ENCODE measurements around the gene ZNF444. TPM values are rescaled to one million over a fixed set of nuclear protein-coding genes. Genes with fewer than 3 reads are reported as not detected.

ZNF444 gene
- total and polyA plus RNA-seq, 2 of the 4 experiments (the other 2 are of a cell fraction): 2.5 to 20.3 TPM

GRCh38 chr19:56131651-56132050 is 9.4 kb upstream of the ZNF444 start:
- ChIA-PET CTCF (interaction anchor here (0.6 kb wide), 1 partner anchor 122 kb away, joined by 5 read pairs; no protein-coding TSS in a partner anchor), POLR2A (ENCODE audit: unreplicated experiment) (no interaction called here)
- H3K4me1 ChIP-seq (ENCODE audit: control insufficient read depth, insufficient read depth, low read length): peaks cover 11% of the 10 kb centered on the region; the same call in 1 of the 2 replicates
- no peak overlapping the region; the same call in 1 of the 2 replicates for H3K14ac ChIP-seq (replicated peaks; ENCODE audit: low read depth, low read length)
- no peak overlapping the region for H3K4me2 ChIP-seq (ENCODE audit: low read depth, low read length)
- H2BK15ac ChIP-seq (ENCODE audit: low read depth, low read length): no peak overlapping the region
- in situ Hi-C loops (cut with MboI; ENCODE audit: low sequenced_read_pairs) (loop anchor here (25.0 kb wide), 2 partner anchors 444 to 1669 kb away; partner anchors contain the start of genes CDC42EP5, EPN1 and LENG9), dilution Hi-C loops (cut with HindIII; ENCODE audit: low sequenced_read_pairs, unreplicated experiment) (no loop called here), intact Hi-C loops (cut with micrococcal nuclease) (no loop called here)
- H2AK9ac ChIP-seq (replicated peaks; ENCODE audit: low read depth, low read length, poor library complexity): no peak overlapping the region
- H3K9me1 ChIP-seq (ENCODE audit: insufficient read depth, low read length): no peaks in the 10 kb centered on the region; the same call in 1 of the 2 replicates
- ATAC-seq (ENCODE audit: low read depth): no peak
- TF ChIP-seq CHD1 (IDR thresholded peaks at IDR 0.05; ENCODE audit: low read depth, low read length) (no peak), RAD21 (IDR thresholded peaks at IDR 0.05; ENCODE audit: low read length) (no peak), POLR2A (IDR thresholded peaks at IDR 0.05; ENCODE audit: low read depth, low read length) (no peak), SMC3 (IDR thresholded peaks at IDR 0.05; ENCODE audit: low read depth, low read length) (no peak), CTCF (conservative IDR thresholded peaks at IDR 0.05; ENCODE audit: low read depth, low read length) (no peak), MAFK (IDR thresholded peaks at IDR 0.05; ENCODE audit: low read depth, low read length) (no peak), MXI1 (IDR thresholded peaks at IDR 0.05; ENCODE audit: borderline replicate concordance, low read depth, low read length) (no peak), ELK1 (IDR thresholded peaks at IDR 0.05; ENCODE audit: borderline replicate concordance, low read depth, low read length) (no peak), RFX5 (IDR thresholded peaks at IDR 0.05; ENCODE audit: low read depth, low read length) (no peak), MAZ (IDR thresholded peaks at IDR 0.05; ENCODE audit: borderline replicate concordance, low read depth, low read length) (no peak), BHLHE40 (IDR thresholded peaks at IDR 0.05; ENCODE audit: low read depth, low read length) (no peak), NFE2L2 (IDR thresholded peaks at IDR 0.05; ENCODE audit: low read depth, low read length) (no peak), FOS (IDR thresholded peaks at IDR 0.05; ENCODE audit: low read depth, low read length) (no peak), CEBPB (IDR thresholded peaks at IDR 0.05; ENCODE audit: low read depth, low read length) (no peak)
- TF ChIP-seq, protein P1, sequence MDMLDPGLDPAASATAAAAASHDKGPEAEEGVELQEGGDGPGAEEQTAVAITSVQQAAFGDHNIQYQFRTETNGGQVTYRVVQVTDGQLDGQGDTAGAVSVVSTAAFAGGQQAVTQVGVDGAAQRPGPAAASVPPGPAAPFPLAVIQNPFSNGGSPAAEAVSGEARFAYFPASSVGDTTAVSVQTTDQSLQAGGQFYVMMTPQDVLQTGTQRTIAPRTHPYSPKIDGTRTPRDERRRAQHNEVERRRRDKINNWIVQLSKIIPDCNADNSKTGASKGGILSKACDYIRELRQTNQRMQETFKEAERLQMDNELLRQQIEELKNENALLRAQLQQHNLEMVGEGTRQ (IDR thresholded peaks at IDR 0.05; ENCODE audit: low read depth, low read length): no peak
- 0 out of 2 replicates have a peak overlapping the region, but pooled peaks have one; percentile 48 for H3K4ac ChIP-seq (ENCODE audit: low read depth, low read length)
- H3K18ac ChIP-seq (ENCODE audit: low read depth, low read length): no peak overlapping the region
- 93% methylated on average over 4 of the region's 8 CpGs; no CpG with 5 or more reads in 1 of the 2 experiments for WGBS, 2 experiments (ENCODE audit: extremely low coverage in 2 of 2, insufficient read length in 1 of 2)
- H2AK5ac ChIP-seq (ENCODE audit: low read depth, low read length): peak overlapping the region; percentile 65; the same call in 1 of the 2 replicates
- H2BK20ac ChIP-seq (ENCODE audit: low read depth, low read length): no peak overlapping the region
- peak overlapping the region; percentile 10 to 52; a peak in 2 of 4 replicates for H4K8ac ChIP-seq (ENCODE audit: low read depth in 2 of 2, low read length in 2 of 2)
- peak overlapping the region; percentile 15 for H2BK5ac ChIP-seq (ENCODE audit: low read depth, low read length, poor library complexity, severe bottlenecking)
- H4K20me1 ChIP-seq (ENCODE audit: insufficient read depth, low read length): no peaks in the 10 kb centered on the region
- peak overlapping the region; percentile 82; the same call in 1 of the 2 replicates for H3K27ac ChIP-seq (ENCODE audit: insufficient read depth, low read length)
- no peak overlapping the region for H2AFZ ChIP-seq (replicated peaks; ENCODE audit: low read length, poor library complexity)
- no peaks in the 10 kb centered on the region for H3K27me3 ChIP-seq (ENCODE audit: control insufficient read depth, insufficient read depth, low read length)
- H3K4me3 ChIP-seq (ENCODE audit: insufficient read depth, low read depth, low read length): no peak overlapping the region
- no peak overlapping the region for H3K56ac ChIP-seq (ENCODE audit: extremely low read depth, insufficient read depth, low read length)
- H3K23ac ChIP-seq (ENCODE audit: low read depth, low read length): no peak overlapping the region
- no TSS peak for BruUV-seq (replicated peaks)
- no peaks in the 10 kb centered on the region for H3K79me1 ChIP-seq (ENCODE audit: low read depth in 1 of 2, low read length in 2 of 2)
- no peaks in the 10 kb centered on the region for H3K36me3 ChIP-seq (ENCODE audit: control insufficient read depth, insufficient read depth, low read length)
- H4K5ac ChIP-seq (ENCODE audit: low read depth, low read length): peak overlapping the region; percentile 53; the same call in 1 of the 2 replicates
- DNase-seq: no peak
- no peaks in the 10 kb centered on the region for H3K9me3 ChIP-seq (ENCODE audit: control insufficient read depth, insufficient read depth, low read length)
- H3K9ac ChIP-seq (ENCODE audit: low read depth, low read length): no peak overlapping the region
- no peak overlapping the region for H2BK120ac ChIP-seq (ENCODE audit: low read depth, low read length)
- H4K91ac ChIP-seq (ENCODE audit: insufficient read depth, low read depth, low read length): peak overlapping the region; percentile 38
